Myocyte (in vitro differentiated cells): Measurements from ENCODE around the gene SPDEF. TPM values are rescaled to one million over a fixed set of nuclear protein-coding genes. Genes with fewer than 3 reads are reported as not detected.

ENCODE experiments used
- DNase-seq: peaks from one replicate; pipeline ENCODE4 v3.0.0-alpha.2; 2012; ENCODE audit warnings: low read depth
- polyA plus RNA-seq: library from polyadenylated mRNA; unstranded; fragments of >200 nt; gene quantifications from one replicate; pipeline ENCODE4 v1.2.1, GENCODE V29; 2012; ENCODE audit warnings: missing spikeins
- total RNA-seq: library from RNA; depleted of rRNA; stranded (reverse); fragments of >200 nt; gene quantifications from 2 replicates; pipeline ENCODE4 v1.2.3, GENCODE V29; 2014

SPDEF gene
- not detected in 2 replicates for total RNA-seq
- 0.09 TPM for polyA plus RNA-seq

DNA sequence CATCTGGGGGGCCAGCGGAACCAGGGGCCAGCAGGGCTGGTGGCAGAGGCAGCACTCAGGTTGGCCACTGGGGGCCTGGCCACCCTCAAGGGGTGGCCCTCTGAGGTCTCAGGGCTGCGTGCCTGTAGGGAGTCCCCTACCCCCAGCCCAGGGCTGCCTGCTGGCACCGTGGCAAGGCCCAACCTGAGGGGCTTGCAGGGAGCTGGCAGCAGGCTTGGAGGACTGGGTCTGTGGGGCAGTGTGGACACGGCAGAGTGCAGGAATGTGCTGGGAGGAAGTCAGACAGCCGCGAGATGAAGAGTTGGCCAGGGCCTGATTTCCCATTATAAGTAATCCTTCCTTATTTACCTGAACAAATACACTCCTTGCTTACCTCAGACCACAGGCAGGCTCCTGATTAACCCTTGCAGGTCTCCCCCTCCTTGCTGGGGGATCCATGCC, at the start of gene SPDEF:
SPDEF (minus strand) TSS at position 299 of the 441 bp plus-strand sequence. CDS start 11,874 bp downstream, outside the sequence.
- DNase-seq, result no peak

DNA sequence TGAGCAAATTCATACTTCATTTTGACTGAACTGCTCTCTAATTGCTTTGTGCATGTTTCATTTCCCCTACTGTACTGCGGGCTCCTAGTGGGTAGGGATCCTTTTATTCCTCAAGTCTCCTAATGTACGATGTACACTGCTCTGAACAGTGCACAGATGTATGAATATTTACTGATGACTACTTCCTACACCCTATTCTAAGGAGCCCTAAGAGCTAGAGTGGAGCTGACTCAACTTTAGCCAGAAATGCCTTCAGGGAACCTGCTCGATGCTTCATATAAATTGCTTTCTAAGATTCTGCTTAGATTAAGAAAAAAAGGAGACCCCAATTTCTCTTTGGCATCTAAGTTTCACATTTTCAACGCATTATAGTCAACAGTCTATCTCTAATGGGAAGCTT, 47.6 kb upstream of the SPDEF start:
- no peak for DNase-seq

GRCh38 chr6:34602318-34603111, 46.4 kb upstream of the SPDEF start:
- no peak for DNase-seq

DNA sequence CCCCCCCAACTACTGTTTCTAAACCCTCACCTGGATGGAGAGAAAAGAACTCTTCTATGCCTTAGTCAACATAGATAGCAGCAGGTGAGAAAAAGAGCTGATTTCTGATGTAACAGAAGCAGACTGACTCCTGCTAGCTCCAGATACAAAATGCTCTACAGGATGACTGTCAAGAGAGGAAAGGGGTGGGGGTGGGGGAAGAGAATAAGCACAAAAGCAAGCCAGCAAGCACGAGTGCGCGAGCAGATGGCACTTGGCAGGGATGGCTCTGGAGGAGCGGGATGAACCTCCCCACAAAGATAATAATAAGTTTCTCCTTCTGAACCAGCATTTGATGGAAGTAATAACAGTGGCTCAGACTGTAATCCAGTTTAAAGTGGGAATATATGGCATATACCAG, 45.6 kb upstream of the SPDEF start:
- peak; percentile 26 for DNase-seq

DNA sequence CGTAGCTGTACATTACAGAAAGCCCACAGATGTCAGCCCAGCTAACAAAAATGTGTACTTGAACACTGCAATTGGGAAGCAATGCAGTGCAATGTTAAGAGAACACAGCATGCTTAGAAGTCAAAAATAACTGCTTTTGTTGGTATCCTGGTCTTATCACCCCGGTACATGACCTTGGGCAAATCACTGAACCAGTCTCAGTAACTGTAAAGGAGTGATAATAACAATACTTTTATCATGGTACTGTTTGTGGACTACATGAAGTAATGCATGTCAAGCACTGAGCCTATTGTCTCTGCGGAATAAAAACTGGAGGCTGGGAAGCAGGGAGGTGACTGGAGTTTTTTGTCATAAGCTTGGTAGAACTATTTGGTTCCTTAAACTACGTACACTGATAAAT, 44.7 kb upstream of the SPDEF start:
- DNase-seq, result no peak

- DNase-seq, result no peak
Measured at GRCh38 chr6:34600101-34600500, 44.0 kb upstream of the SPDEF start.

GRCh38 chr6:34598712-34599111, 42.6 kb upstream of the SPDEF start:
- DNase-seq, result no peak

GRCh38 chr6:34597605-34598353, 41.6 kb upstream of the SPDEF start:
- no peak for DNase-seq

DNA sequence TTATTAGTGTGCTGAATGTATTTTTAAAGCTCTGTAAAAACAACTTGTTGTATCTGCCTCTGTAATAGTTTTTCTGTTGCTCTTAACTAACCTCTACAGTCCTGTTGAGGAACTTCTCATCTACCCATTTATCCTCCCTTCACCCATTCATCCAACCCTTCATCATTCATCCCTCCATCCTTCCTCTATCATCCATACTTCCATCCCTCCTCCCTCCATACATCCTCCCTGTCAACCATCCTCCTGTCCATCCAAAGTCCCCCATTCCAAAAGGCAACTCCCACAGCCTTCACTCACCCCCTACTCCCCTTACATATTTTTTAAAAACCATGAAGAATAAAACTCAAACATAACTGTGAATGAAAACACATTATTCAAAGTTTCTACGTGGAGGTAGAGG, 40.7 kb upstream of the SPDEF start:
- no peak for DNase-seq

- no peak for DNase-seq
Measured at GRCh38 chr6:34595332-34596184, 39.4 kb upstream of the SPDEF start.

GRCh38 chr6:34593701-34594100, 37.6 kb upstream of the SPDEF start:
- DNase-seq, result no peak

DNA sequence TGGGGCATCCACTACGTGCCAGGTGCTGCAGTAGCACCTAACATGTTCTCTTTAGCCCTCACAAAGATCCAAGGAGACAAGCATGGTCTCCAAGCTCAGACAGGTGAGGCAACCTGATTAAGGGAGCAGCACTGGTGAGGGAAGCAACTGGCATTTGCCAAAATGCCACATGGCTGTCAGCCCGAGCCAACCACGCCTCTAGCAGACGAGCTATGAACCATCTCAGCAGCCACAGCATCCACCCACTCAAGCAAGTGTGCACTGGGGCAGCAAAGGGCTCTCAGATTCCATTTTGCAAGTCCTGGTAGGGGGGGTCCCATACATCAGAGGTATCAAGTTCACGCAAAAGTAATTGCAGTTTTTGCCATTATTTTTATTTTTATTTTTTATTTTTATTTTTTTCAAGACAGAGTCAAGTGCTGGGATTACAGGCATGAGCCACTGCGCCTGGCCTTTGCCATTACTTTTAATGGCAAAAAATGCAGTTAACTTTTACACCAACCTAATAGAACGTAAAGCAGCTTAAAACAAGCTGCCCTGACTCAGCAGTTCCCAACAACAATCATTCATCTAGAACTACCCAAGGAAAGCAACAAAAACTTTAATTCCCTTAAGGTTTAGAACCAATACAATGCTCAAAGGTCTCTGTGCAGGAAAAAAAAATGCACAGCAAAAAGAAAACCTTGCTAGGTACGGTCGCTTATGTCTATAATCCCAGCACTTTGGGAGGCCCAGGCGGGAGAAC, 36.3 kb upstream of the SPDEF start:
- peak; percentile 31 for DNase-seq

GRCh38 chr6:34589691-34590090, 33.6 kb upstream of the SPDEF start:
- DNase-seq, result no peak

- no peak for DNase-seq
Measured at GRCh38 chr6:34589140-34589539, 33.0 kb upstream of the SPDEF start.

- no peak for DNase-seq
Measured at GRCh38 chr6:34587851-34588250, 31.7 kb upstream of the SPDEF start.

DNA sequence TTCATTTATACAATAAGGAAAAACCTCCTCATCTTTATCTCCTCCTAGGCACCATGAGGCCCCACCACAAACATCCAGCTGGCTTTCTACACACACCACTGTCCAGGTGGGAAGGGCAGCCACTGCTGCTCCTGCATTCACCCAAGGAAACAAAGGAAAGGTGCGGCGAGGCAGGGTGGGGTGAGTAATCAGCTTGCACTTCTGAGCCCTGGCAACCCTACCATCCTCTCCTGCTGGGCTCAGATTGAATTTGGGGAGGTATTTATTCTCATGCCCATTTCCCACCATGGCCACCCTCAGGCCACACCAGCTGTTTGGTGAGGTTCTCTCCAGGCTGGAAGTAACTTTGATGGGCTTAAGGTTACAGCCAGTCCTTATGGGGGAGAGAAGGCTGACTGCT, 31.2 kb upstream of the SPDEF start:
- peak; percentile 68 for DNase-seq

DNA sequence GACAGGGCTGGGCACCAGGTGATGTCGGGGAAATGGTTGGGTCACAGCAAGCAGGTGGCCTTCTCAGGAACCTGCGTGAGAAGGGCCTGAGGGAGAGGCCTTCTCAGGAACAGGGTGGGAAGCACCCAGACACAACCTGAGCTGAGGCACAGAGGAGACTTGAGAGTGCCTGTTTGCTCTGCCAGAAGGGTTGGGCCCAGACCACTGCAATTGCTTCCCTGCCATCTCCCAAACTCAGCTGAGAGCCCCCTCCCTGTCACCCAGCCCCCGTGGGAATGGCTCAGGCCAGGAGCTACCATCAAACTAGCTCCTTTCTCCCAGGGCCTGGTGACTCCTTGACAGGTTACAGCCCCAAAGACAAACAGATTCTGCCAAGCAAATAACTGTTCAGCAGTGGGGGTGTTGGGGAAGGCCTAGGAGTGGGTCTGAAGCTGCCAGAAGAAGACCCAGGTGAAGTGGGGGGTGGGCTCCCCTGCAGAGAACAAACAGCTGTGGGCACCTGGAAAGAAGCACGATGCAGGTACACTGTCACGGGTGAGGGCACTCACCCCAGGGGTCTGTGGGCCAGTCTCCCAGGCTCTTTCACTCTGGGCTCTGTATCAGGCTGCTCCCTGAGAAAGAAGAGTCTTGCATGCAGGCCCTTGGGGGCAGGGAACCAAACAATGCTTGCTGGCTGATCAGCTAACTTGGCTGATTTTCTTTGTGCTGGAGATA, 30.4 kb upstream of the SPDEF start:
- DNase-seq, result no peak

GRCh38 chr6:34585512-34586061, 29.5 kb upstream of the SPDEF start:
- DNase-seq, result no peak

DNA sequence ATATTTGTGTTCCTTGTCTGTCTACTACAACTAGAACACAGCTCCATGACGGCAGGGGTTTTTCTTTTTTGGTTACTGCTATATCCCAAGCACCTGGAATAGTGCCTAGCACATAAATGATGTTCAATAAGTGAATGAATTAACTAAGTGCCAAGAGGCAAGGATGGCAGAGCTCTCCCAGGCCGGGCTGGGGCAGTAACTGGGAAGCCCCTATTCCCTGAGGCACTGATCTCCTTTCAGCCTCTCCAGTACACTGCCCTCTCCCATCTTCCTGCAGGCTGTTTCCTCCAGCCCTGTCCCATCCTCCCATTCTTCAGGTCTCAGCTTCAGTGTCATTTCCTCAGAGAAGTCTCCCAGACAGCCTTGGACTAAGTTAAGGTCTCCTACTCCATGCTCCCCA, 29.0 kb upstream of the SPDEF start:
- DNase-seq, result no peak

- no peak for DNase-seq
Measured at GRCh38 chr6:34584694-34585093, 28.6 kb upstream of the SPDEF start.
